Liver (tissue), 9 donors: Measurements from ENCODE around the gene ZNF790. TPM values are rescaled to one million over a fixed set of nuclear protein-coding genes. Genes with fewer than 3 reads are reported as not detected.
A peak's percentile ranks its signal among the peaks of the same experiment; 100 is the strongest.

Source experiments
- DNase-seq: peaks from one replicate; pipeline ENCODE4 v3.0.0-alpha.2; 2017; ENCODE audit warnings: low spot score
- H3K27ac ChIP-seq, 2 donors: one replicate each; pipeline ENCODE4 v1.7.0; 2013; ENCODE audit warnings: inconsistent platforms in 2 of 2, low read length in 2 of 2, control low read depth in 1 of 2, low read depth in 1 of 2, mild to moderate bottlenecking in 1 of 2
- H3K27me3 ChIP-seq, 4 donors: one replicate each; pipeline versions ENCODE4 v1.6.1 to v1.7.0; 2013; ENCODE audit warnings: low read length in 3 of 4, inconsistent platforms in 1 of 4, mild to moderate bottlenecking in 1 of 4, moderate library complexity in 1 of 4; ENCODE audit not compliant: control insufficient read depth in 4 of 4, insufficient read depth in 4 of 4
- H3K36me3 ChIP-seq, 4 donors: one replicate each; pipeline versions ENCODE4 v1.6.1 to v1.7.0; 2013; ENCODE audit warnings: low read length in 3 of 4, mild to moderate bottlenecking in 3 of 4, low read depth in 1 of 4, moderate library complexity in 1 of 4; ENCODE audit not compliant: control insufficient read depth in 4 of 4, insufficient read depth in 3 of 4
- H3K4me1 ChIP-seq, 4 donors: one replicate each; pipeline versions ENCODE4 v1.6.1 to v1.7.0; 2013; ENCODE audit warnings: low read length in 3 of 4, mild to moderate bottlenecking in 3 of 4, moderate library complexity in 1 of 4; ENCODE audit not compliant: control insufficient read depth in 4 of 4, insufficient read depth in 4 of 4
- H3K4me3 ChIP-seq, 3 donors: one replicate each; pipeline versions ENCODE4 v1.6.1 to v1.7.0; 2013; ENCODE audit warnings: low read length in 3 of 3, control low read depth in 1 of 3, low read depth in 1 of 3, mild to moderate bottlenecking in 1 of 3
- H3K9ac ChIP-seq, 2 donors: one replicate each; pipeline ENCODE4 v1.7.0; 2013; ENCODE audit warnings: low read length in 2 of 2, mild to moderate bottlenecking in 2 of 2, moderate library complexity in 2 of 2, control low read depth in 1 of 2, low read depth in 1 of 2
- H3K9me3 ChIP-seq, 4 donors: one replicate each; pipeline versions ENCODE4 v1.6.1 to v1.7.0; 2013; ENCODE audit warnings: low read length in 3 of 4; ENCODE audit not compliant: control insufficient read depth in 4 of 4
- ATF3 ChIP-seq: IDR thresholded peaks from 2 replicates; pipeline ENCODE4 v1.6.1; 2016; ENCODE audit warnings: antibody characterized with exemption
- CTCF ChIP-seq: fragments of 150-350 bp; IDR thresholded peaks from 2 replicates; pipeline ENCODE4 v1.5.1; 2017; ENCODE audit warnings: improper control_type of control experiment, low read depth, low read length; ENCODE audit not compliant: missing input control
- EGR1 ChIP-seq, 2 donors: IDR thresholded peaks; 2 replicates each; pipeline ENCODE4 v1.6.1; 2016 to 2018; ENCODE audit warnings: antibody characterized with exemption in 2 of 2, low read depth in 2 of 2
- FOXA1 ChIP-seq: IDR thresholded peaks from 2 replicates; pipeline ENCODE4 v1.6.1; 2016; ENCODE audit warnings: antibody characterized with exemption
- FOXA2 ChIP-seq: IDR thresholded peaks from 2 replicates; pipeline ENCODE4 v1.6.1; 2016; ENCODE audit warnings: antibody characterized with exemption
- GABPA ChIP-seq, 2 donors: IDR thresholded peaks in 1 of 2; conservative IDR thresholded peaks in 1 of 2; 2 replicates each; pipeline ENCODE4 v1.6.1; 2016; ENCODE audit warnings: antibody characterized with exemption in 2 of 2, mild to moderate bottlenecking in 1 of 2, moderate library complexity in 1 of 2
- HNF4A ChIP-seq, 2 donors: conservative IDR thresholded peaks; 2 replicates each; pipeline ENCODE4 v1.6.1; 2016; ENCODE audit warnings: antibody characterized with exemption in 2 of 2, mild to moderate bottlenecking in 2 of 2
- HNF4G ChIP-seq: IDR thresholded peaks from 2 replicates; pipeline ENCODE4 v1.6.1; 2016; ENCODE audit warnings: antibody characterized with exemption
- JUND ChIP-seq, 2 donors: IDR thresholded peaks; 2 replicates each; pipeline ENCODE4 v1.6.1; 2016; ENCODE audit warnings: antibody characterized with exemption in 2 of 2
- MAX ChIP-seq: IDR thresholded peaks from 2 replicates; pipeline ENCODE4 v1.6.1; 2016; ENCODE audit warnings: antibody characterized with exemption
- NR2F2 ChIP-seq: IDR thresholded peaks from 2 replicates; pipeline ENCODE4 v1.6.1; 2016; ENCODE audit warnings: antibody characterized with exemption
- RAD21 ChIP-seq, 2 donors: IDR thresholded peaks; 2 replicates each; pipeline ENCODE4 v1.6.1; 2016; ENCODE audit warnings: antibody characterized with exemption in 2 of 2, mild to moderate bottlenecking in 2 of 2
- REST ChIP-seq: IDR thresholded peaks from 2 replicates; pipeline ENCODE4 v1.6.1; 2016; ENCODE audit warnings: antibody characterized with exemption, mild to moderate bottlenecking
- RXRA ChIP-seq, 2 donors: IDR thresholded peaks; 2 replicates each; pipeline ENCODE4 v1.6.1; 2017 to 2018; ENCODE audit warnings: antibody characterized with exemption in 2 of 2, mild to moderate bottlenecking in 1 of 2
- SP1 ChIP-seq: IDR thresholded peaks from 2 replicates; pipeline ENCODE4 v1.6.1; 2018; ENCODE audit warnings: antibody characterized with exemption, mild to moderate bottlenecking
- TAF1 ChIP-seq: conservative IDR thresholded peaks from 2 replicates; pipeline ENCODE4 v1.6.1; 2016; ENCODE audit warnings: antibody characterized with exemption, mild to moderate bottlenecking
- YY1 ChIP-seq: IDR thresholded peaks from 2 replicates; pipeline ENCODE4 v1.6.1; 2016; ENCODE audit warnings: antibody characterized with exemption, mild to moderate bottlenecking
- ZBTB33 ChIP-seq: IDR thresholded peaks from 2 replicates; pipeline ENCODE4 v1.6.1; 2016; ENCODE audit warnings: antibody characterized with exemption
- WGBS: extraction: QIAGEN DNeasy Blood & Tissue Kit; methylation state at CpG from one replicate; pipeline ENCODE4 v1.1.7; 2013; 5-methylcytosine and 5-hydroxymethylcytosine counted together
- polyA plus RNA-seq, 2 donors: library from polyadenylated mRNA; stranded (reverse) in 1 of 2; unstranded in 1 of 2; fragments of 200-250 nt in 1 of 2; fragments of >200 nt in 1 of 2; fragmentation: Nextera tagmentation in 1 of 2; extraction: Ambion mirVana in 1 of 2; gene quantifications; one replicate each; pipeline versions ENCODE4 v1.2.1 to v1.2.3, GENCODE V29; 2013 to 2015
- total RNA-seq, 2 donors: library from RNA; depleted of rRNA; stranded (reverse); fragments of >200 nt; gene quantifications; one replicate each; pipeline ENCODE4 v1.2.3, GENCODE V29; 2014
- donor health status: healthy.
- donor health status: healthy.
- donor health status: healthy.
- donor health status: healthy.
- donor health status: healthy.

Gene ZNF790
- total and polyA plus RNA-seq, 4 donors, result 2.8 to 5.5 (median 4.2) TPM

- TF ChIP-seq HNF4G, result no peak
- TF ChIP-seq NR2F2, result no peak
- TF ChIP-seq RXRA (IDR thresholded peaks at IDR 0.05), result peak; percentile 8 to 32
- TF ChIP-seq ZBTB33, result no peak
- peak; percentile 92 for TF ChIP-seq YY1
- TF ChIP-seq RAD21 (IDR thresholded peaks at IDR 0.05), result no peak
- TF ChIP-seq TAF1, result peak; percentile 74
- TF ChIP-seq EGR1 (IDR thresholded peaks at IDR 0.05; ENCODE audit: low read depth in 2 of 2), result no peak
- TF ChIP-seq JUND (IDR thresholded peaks at IDR 0.05), result no peak
- no peak for TF ChIP-seq FOXA1
- TF ChIP-seq SP1, result no peak
- no peak for TF ChIP-seq CTCF
- no peak for TF ChIP-seq ATF3
- TF ChIP-seq HNF4A (conservative IDR thresholded peaks at IDR 0.05), result no peak
- TF ChIP-seq MAX, result peak; percentile 20
- no peak for TF ChIP-seq FOXA2
- TF ChIP-seq REST, result no peak
- TF ChIP-seq GABPA (IDR thresholded peaks at IDR 0.05 in 1 of 2, conservative IDR thresholded peaks at IDR 0.05 in 1 of 2), result peak in 1 of 2 donors; percentile 76
- H3K4me3 ChIP-seq, result peak overlapping the region; percentile 52 to 98 (median 91)
- peak overlapping the region; percentile 70 to 89 for H3K27ac ChIP-seq
- peaks cover 2 to 14% (median 12%) of the 10 kb centered on the region in 4 donors for H3K36me3 ChIP-seq
- no peaks in the 10 kb centered on the region for H3K27me3 ChIP-seq
- peak overlapping the region; percentile 76 to 81 for H3K9ac ChIP-seq
- H3K9me3 ChIP-seq, result peaks cover 8 to 13% (median 10%) of the 10 kb centered on the region in 4 donors
- WGBS, result under 1% methylated on average over 36 of the region's 36 CpGs
- H3K4me1 ChIP-seq, result peaks cover 0 to 14% (median 8%) of the 10 kb centered on the region in 4 donors
- peak; percentile 86 for DNase-seq
These were observed 11.7 kb upstream of the ZNF790 start for GRCh38 chr19:36849701-36850558.
